HCT116 (cell line): ENCODE measurements around the gene MAPK4. TPM values are rescaled to one million over a fixed set of nuclear protein-coding genes. Genes with fewer than 3 reads are reported as not detected.

ENCODE experiments used
- ATAC-seq: fragments of 200-7000 bp; cut with Tn5 transposase; 2 replicates; pipeline ENCODE4 v1.9.1; 2020; ENCODE audit warnings: mild to moderate bottlenecking, moderate library complexity
- BruUV-seq: library from RNA; stranded (reverse); fragments of 400-500 nt; replicated peaks from 2 replicates; lab custom pipeline; 2021; lab: Mats Ljungman, UMichigan
- CTCF ChIA-PET: fragments of 300-600 bp; sonication (Branson Sonifier 250); formaldehyde crosslinking; loops from one replicate; lab custom pipeline; 2021; ENCODE audit warnings: antibody characterized with exemption; lab: Charles Lee
- POLR2A ChIA-PET: fragments of 300-600, 350-600 bp; sonication (Branson Sonifier 250); formaldehyde crosslinking; loops from one replicate; lab custom pipeline; 2021; ENCODE audit warnings: antibody characterized with exemption; lab: Charles Lee
- RAD21 ChIA-PET, 2 experiments: fragments of 300-600 bp; sonication (Branson Sonifier 250); formaldehyde crosslinking; loops; one replicate each; lab custom pipeline; 2023; ENCODE audit warnings: low total read pairs in 2 of 2; ENCODE audit not compliant: uncharacterized antibody in 2 of 2, unreplicated experiment in 2 of 2, low non-redundant PET in 1 of 2; lab: Charles Lee
- DNase-seq: peaks from one replicate; pipeline ENCODE4 v3.0.0-alpha.2; 2010; ENCODE audit warnings: low read depth, low spot score
- H2AFZ ChIP-seq: fragments of 200-600 bp; shearing (Covaris generic), sonication (generic); 2 replicates; pipeline ENCODE4 v1.6.1; 2017; ENCODE audit warnings: low read depth, mixed run types, mixed read lengths, antibody characterized with exemption, low read length; ENCODE audit not compliant: poor library complexity, severe bottlenecking
- H3K27ac ChIP-seq: 2 replicates; pipeline ENCODE4 v1.5.1; 2012; ENCODE audit warnings: low read depth, low read length
- H3K27me3 ChIP-seq: fragments of 200-600 bp; sonication (generic); 2 replicates; pipeline ENCODE4 v1.6.1; 2016; ENCODE audit warnings: mixed run types, low read length, mixed read lengths; ENCODE audit not compliant: insufficient read depth
- H3K36me3 ChIP-seq, 2 experiments: fragments of 200-500 bp in 1 of 2; fragments of 200-600 bp in 1 of 2; sonication (Bioruptor generic) in 1 of 2; sonication (generic) in 1 of 2; 2 replicates each; pipeline versions ENCODE4 v1.5.1 to v1.6.1; 2014 to 2016; ENCODE audit warnings: low read length in 2 of 2, inconsistent platforms in 1 of 2, mixed read lengths in 1 of 2, mixed run types in 1 of 2; ENCODE audit not compliant: insufficient read depth in 2 of 2, control insufficient read depth in 1 of 2
- H3K4me1 ChIP-seq, 2 experiments: fragments of 200-600 bp in 1 of 2; sonication (generic) in 1 of 2; 2 replicates each; pipeline versions ENCODE4 v1.5.1 to v1.6.1; 2012 to 2017; ENCODE audit warnings: low read length in 2 of 2, inconsistent platforms in 1 of 2, mild to moderate bottlenecking in 1 of 2, mixed read lengths in 1 of 2, mixed run types in 1 of 2, moderate library complexity in 1 of 2; ENCODE audit not compliant: insufficient read depth in 2 of 2, control insufficient read depth in 1 of 2
- H3K4me2 ChIP-seq: fragments of 200-600 bp; sonication (generic); 2 replicates; pipeline ENCODE4 v1.6.1; 2017; ENCODE audit warnings: mixed run types, low read length, mixed read lengths
- H3K4me3 ChIP-seq, 2 experiments: fragments of 200-600 bp in 1 of 2; sonication (generic) in 1 of 2; replicated peaks in 1 of 2; 2 replicates each; pipeline ENCODE4 v1.5.1; 2011 to 2016; ENCODE audit warnings: low read length in 2 of 2, control low read depth in 1 of 2, low read depth in 1 of 2, mild to moderate bottlenecking in 1 of 2, mixed read lengths in 1 of 2, mixed run types in 1 of 2
- H3K79me2 ChIP-seq: fragments of 200-600 bp; sonication (generic); 2 replicates; pipeline ENCODE4 v1.6.1; 2017; ENCODE audit warnings: mild to moderate bottlenecking, mixed run types, low read length, moderate library complexity, mixed read lengths; ENCODE audit not compliant: insufficient read depth
- H3K9ac ChIP-seq: fragments of 200-600 bp; sonication (generic); 2 replicates; pipeline ENCODE4 v1.6.1; 2016; ENCODE audit warnings: low read length, mixed read lengths
- H3K9me2 ChIP-seq: fragments of 200-600 bp; sonication (generic), shearing (Covaris generic); 2 replicates; pipeline ENCODE4 v1.6.1; 2017; ENCODE audit warnings: mixed run types, mild to moderate bottlenecking, moderate library complexity; ENCODE audit not compliant: insufficient read depth
- H3K9me3 ChIP-seq, 2 experiments: fragments of 200-500 bp in 1 of 2; fragments of 200-600 bp in 1 of 2; sonication (Bioruptor generic) in 1 of 2; sonication (generic) in 1 of 2; 2 replicates each; pipeline ENCODE4 v1.6.1; 2014 to 2017; ENCODE audit warnings: low read length in 2 of 2, mixed read lengths in 2 of 2, inconsistent platforms in 1 of 2, low read depth in 1 of 2, mild to moderate bottlenecking in 1 of 2, mixed run types in 1 of 2, moderate library complexity in 1 of 2; ENCODE audit not compliant: control insufficient read depth in 1 of 2, insufficient read depth in 1 of 2
- H4K20me1 ChIP-seq: fragments of 200-600 bp; sonication (generic), shearing (Covaris generic); 2 replicates; pipeline ENCODE4 v1.6.1; 2017; ENCODE audit warnings: mixed run types, mild to moderate bottlenecking, moderate library complexity; ENCODE audit not compliant: insufficient read depth
- FOSL1 ChIP-seq: IDR thresholded peaks from 2 replicates; pipeline ENCODE4 v1.6.1; 2012; ENCODE audit warnings: low read depth
- POLR2A ChIP-seq: IDR thresholded peaks from 2 replicates; pipeline ENCODE4 v1.7.0; 2011; ENCODE audit warnings: borderline replicate concordance; ENCODE audit not compliant: insufficient read depth, insufficient read length; ENCODE audit errors: extremely low read depth
- RAD21 ChIP-seq: IDR thresholded peaks from 2 replicates; pipeline ENCODE4 v1.6.1; 2012; ENCODE audit warnings: low read depth, mild to moderate bottlenecking
- intact Hi-C: fragments of 100-400 bp; cut with micrococcal nuclease; formaldehyde crosslinking; loops from 2 replicates; pipeline ENCODE4 v1.10.0; 2022
- total RNA-seq: library from RNA; stranded (reverse); gene quantifications from one replicate; pipeline ENCODE4 v1.2.1, GENCODE V29; 2021; ENCODE audit not compliant: unreplicated experiment

Gene MAPK4
- total RNA-seq, 1 experiment from 2014 or later = 0.89 TPM

GRCh38 chr18:50630895-50631294 lies 71.0 kb downstream of the MAPK4 start:
- no peak overlapping the region for H3K27ac ChIP-seq
- TF ChIP-seq RAD21 (no peak), POLR2A (no peak), FOSL1 (no peak)
- ChIA-PET RAD21 (no interaction called here), CTCF (no interaction called here), POLR2A (no interaction called here)
- no peaks in the 10 kb centered on the region for H3K79me2 ChIP-seq
- no peaks in the 10 kb centered on the region for H3K9me2 ChIP-seq
- H3K27me3 ChIP-seq = no peaks in the 10 kb centered on the region
- H3K9ac ChIP-seq = no peak overlapping the region
- no peak overlapping the region for H3K4me2 ChIP-seq
- no peak for DNase-seq
- no peaks in the 10 kb centered on the region for H3K36me3 ChIP-seq
- no peak for ATAC-seq
- no peak overlapping the region for H3K4me3 ChIP-seq
- no peak overlapping the region for H2AFZ ChIP-seq
- intact Hi-C loops = no loop called here
- H4K20me1 ChIP-seq = no peaks in the 10 kb centered on the region
- H3K9me3 ChIP-seq = no peaks in the 10 kb centered on the region
- H3K4me1 ChIP-seq = peaks cover 16 to 25% of the 10 kb centered on the region in 2 experiments
- no TSS peak for BruUV-seq

GRCh38 chr18:50632895-50633515 lies 73.1 kb downstream of the MAPK4 start:
- Histone ChIP-seq H3K79me2 (no peaks in the 10 kb centered on the region), H2AFZ (no peak overlapping the region), H3K9me3 (no peaks in the 10 kb centered on the region), H3K4me3 (no peak overlapping the region), H3K27me3 (no peaks in the 10 kb centered on the region), H3K27ac (no peak overlapping the region), H3K4me1 (peaks cover 16 to 25% of the 10 kb centered on the region in 2 experiments), H3K36me3 (no peaks in the 10 kb centered on the region), H3K4me2 (peak overlapping the region; percentile 64; the same call in 1 of the 2 replicates), H4K20me1 (no peaks in the 10 kb centered on the region), H3K9me2 (no peaks in the 10 kb centered on the region), H3K9ac (no peak overlapping the region)
- no TSS peak for BruUV-seq
- no peak for ATAC-seq
- ChIA-PET POLR2A (interaction anchor here (0.7 kb wide), 1 partner anchor 743 kb away, joined by 3 read pairs; no protein-coding TSS in a partner anchor), CTCF (interaction anchor here (1.3 kb wide), 1 partner anchor 12 kb away, joined by 3 read pairs; no protein-coding TSS in a partner anchor), RAD21 (no interaction called here)
- TF ChIP-seq RAD21 = no peak
- no peak for DNase-seq
- intact Hi-C loops = no loop called here
